ENCODE data around the gene ZNF618.
A peak's percentile ranks its signal among the peaks of the same experiment; 100 is the strongest.

ZNF618 gene

DNA sequence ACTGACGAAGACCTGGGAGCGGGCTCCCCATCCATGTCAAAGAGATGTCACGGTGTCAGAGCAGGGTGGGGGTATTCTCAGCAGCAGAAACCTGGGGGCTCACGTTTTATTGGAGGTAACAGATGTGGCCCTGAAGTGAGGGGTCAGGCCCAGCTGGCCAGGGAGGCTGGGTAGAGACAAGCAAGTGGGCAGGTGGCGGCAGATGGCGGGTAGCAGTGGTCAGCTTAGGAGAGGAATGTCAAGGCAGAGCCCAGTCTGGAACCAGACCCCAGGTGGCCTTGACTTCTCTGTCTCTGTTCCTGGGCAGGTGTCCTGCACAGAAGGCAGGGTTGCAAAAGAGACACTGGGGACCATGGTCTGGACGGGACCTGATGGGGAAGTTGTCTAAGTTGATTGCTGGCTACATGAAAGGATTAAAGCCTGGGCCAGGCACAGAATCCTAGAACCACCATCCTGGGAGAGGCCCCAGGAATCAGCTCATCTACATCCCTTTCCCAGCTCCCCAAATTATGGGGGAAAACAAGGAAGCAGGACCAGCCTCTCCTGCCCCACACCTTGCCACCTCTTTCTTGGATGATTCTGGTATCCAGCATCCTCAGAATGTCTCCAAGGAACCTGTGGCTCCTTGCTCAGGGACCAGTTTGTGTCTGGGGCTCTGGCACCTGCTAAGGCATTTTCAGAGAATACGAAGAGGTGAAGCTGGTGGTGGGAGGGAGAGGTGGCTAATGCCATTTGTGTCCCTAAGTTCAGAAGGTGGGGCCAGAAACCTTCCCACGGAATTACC lies 129.5 kb downstream of the ZNF618 start:
- peak overlapping the region; percentile 70 for H3K27ac ChIP-seq
- no peaks in the 10 kb centered on the region for H4K20me1 ChIP-seq
- peak overlapping the region; percentile 84 for H3K4me2 ChIP-seq
- peaks cover 74% of the 10 kb centered on the region for H3K36me3 ChIP-seq
- H3K9ac ChIP-seq = no peak overlapping the region
- H3K27me3 ChIP-seq = no peaks in the 10 kb centered on the region
- H3K4me3 ChIP-seq = no peak overlapping the region
- no peaks in the 10 kb centered on the region; the same call in 1 of the 2 replicates for H3K9me3 ChIP-seq
- TF ChIP-seq Cebpa-rat (IDR thresholded peaks at IDR 0.05) = no peak
- H3K4me1 ChIP-seq = peaks cover 91% of the 10 kb centered on the region

DNA sequence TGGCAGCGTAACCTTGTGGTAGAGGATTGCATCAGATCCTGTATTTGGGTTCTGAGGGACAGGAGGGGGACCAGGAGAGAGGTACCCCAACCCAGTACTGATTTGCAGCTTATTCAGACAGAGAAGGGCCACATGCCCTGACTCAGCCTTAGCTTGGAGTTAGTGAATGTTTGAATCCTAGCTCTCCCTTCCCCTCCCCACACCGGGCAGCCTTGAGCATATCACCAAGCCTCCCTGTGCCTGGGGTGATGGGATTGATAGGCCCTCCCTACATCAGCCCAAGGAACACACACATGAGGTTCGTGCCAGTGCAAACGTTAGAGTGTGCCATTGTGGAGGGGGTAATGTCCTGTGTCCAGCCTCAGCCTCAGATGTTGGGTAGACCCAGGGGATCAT lies 130.0 kb downstream of the ZNF618 start:
- no peaks in the 10 kb centered on the region for H4K20me1 ChIP-seq
- no peak overlapping the region for H3K9ac ChIP-seq
- H3K36me3 ChIP-seq = peaks cover 74% of the 10 kb centered on the region
- peaks cover 85% of the 10 kb centered on the region for H3K4me1 ChIP-seq
- H3K27me3 ChIP-seq = no peaks in the 10 kb centered on the region
- no peak overlapping the region for H3K4me3 ChIP-seq
- peak overlapping the region; percentile 84; the same call in 1 of the 2 replicates for H3K4me2 ChIP-seq
- H3K27ac ChIP-seq = peak overlapping the region; percentile 70
- H3K9me3 ChIP-seq = peaks cover under 1% of the 10 kb centered on the region
- no peak for TF ChIP-seq Cebpa-rat (IDR thresholded peaks at IDR 0.05)

GRCh38 chr9:114006931-114007691 lies 131.0 kb downstream of the ZNF618 start:
- H3K4me1 ChIP-seq = peaks cover 75% of the 10 kb centered on the region
- no peaks in the 10 kb centered on the region for H3K27me3 ChIP-seq
- peaks cover 7% of the 10 kb centered on the region for H3K9me3 ChIP-seq
- peaks cover 74% of the 10 kb centered on the region for H3K36me3 ChIP-seq
- no peak overlapping the region for H3K4me3 ChIP-seq
- H3K27ac ChIP-seq = peak overlapping the region; percentile 70
- no peak for TF ChIP-seq Cebpa-rat (IDR thresholded peaks at IDR 0.05)
- H4K20me1 ChIP-seq = no peaks in the 10 kb centered on the region
- H3K9ac ChIP-seq = no peak overlapping the region
- H3K4me2 ChIP-seq = peak overlapping the region; percentile 13

DNA sequence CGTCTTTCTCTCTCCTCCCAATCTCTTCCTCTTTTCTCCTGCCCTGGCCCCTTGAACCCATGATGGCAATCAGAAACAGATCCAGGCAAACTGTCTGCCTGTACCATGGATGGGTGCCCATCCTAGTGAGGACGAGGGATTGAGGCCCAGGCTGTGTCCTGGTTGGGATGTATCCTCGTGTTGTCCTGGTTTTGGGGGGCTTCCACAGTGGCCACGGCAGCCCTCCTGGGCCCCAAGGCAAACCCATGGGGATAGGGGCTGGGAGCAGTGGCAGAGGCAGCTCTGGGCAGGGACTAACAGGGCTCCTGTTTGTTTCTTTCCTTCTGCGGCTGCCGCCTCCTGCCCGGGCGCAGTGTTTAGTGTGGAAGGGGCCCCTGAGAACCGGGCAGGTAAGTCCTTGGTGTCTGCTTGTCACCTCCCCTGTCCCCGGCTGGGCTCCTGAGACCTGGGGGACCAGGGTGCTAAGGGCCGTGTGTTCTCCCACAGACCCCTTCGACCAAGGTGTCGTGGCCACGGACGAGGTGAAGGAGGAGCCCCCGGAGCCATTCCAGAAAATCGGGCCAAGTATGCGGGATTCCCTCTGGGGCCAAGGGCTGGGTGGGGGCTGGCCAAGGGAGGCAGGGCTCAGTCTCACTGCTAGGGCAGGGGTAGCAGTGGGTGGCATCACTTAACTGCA lies 132.0 kb downstream of the ZNF618 start:
- Histone ChIP-seq H3K9ac (0 out of 2 replicates have a peak overlapping the region, but pooled peaks have one; percentile 10), H3K36me3 (peaks cover 81% of the 10 kb centered on the region), H3K4me2 (peak overlapping the region; percentile 28), H3K27me3 (no peaks in the 10 kb centered on the region), H3K9me3 (peaks cover 14% of the 10 kb centered on the region), H3K4me3 (no peak overlapping the region), H3K4me1 (peaks cover 65% of the 10 kb centered on the region), H3K27ac (peak overlapping the region; percentile 56), H4K20me1 (no peaks in the 10 kb centered on the region)
- no peak for TF ChIP-seq Cebpa-rat (IDR thresholded peaks at IDR 0.05)

GRCh38 chr9:114008667-114009410 lies 132.7 kb downstream of the ZNF618 start:
- H3K4me2 ChIP-seq = peak overlapping the region; percentile 28
- H3K27me3 ChIP-seq = no peaks in the 10 kb centered on the region
- no peaks in the 10 kb centered on the region for H4K20me1 ChIP-seq
- no peak for TF ChIP-seq Cebpa-rat (IDR thresholded peaks at IDR 0.05)
- H3K9me3 ChIP-seq = peaks cover 18% of the 10 kb centered on the region
- peaks cover 58% of the 10 kb centered on the region for H3K4me1 ChIP-seq
- peak overlapping the region; percentile 56 for H3K27ac ChIP-seq
- H3K36me3 ChIP-seq = peaks cover 87% of the 10 kb centered on the region
- 0 out of 2 replicates have a peak overlapping the region, but pooled peaks have one; percentile 10 for H3K9ac ChIP-seq
- no peak overlapping the region for H3K4me3 ChIP-seq

DNA sequence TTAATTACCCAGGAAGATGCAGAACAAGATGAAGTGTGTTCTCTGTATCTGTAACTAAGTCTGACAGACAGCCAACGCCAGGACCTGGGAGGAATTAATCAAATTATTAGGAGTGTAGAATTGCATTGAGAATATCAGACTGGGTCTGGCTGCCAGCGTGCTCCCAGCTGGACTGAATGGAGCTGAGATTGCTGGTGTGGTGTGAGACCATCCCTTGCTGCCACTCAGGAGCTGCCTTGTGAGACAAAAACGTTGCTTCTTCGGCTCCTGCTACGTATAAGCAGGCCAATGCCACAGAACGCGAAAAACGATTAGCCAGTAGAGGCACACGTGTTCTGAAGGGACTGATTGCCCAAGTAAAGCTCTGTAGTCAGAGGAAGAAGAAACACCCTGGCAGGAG lies 135.2 kb downstream of the ZNF618 start:
- H3K27ac ChIP-seq = no peak overlapping the region
- TF ChIP-seq Cebpa-rat (IDR thresholded peaks at IDR 0.05) = no peak

GRCh38 chr9:114012126-114012525 lies 136.0 kb downstream of the ZNF618 start:
- Histone ChIP-seq H4K20me1 (no peaks in the 10 kb centered on the region), H3K9ac (no peak overlapping the region), H3K27ac (no peak overlapping the region), H3K4me2 (no peak overlapping the region), H3K4me3 (no peak overlapping the region), H3K36me3 (peaks cover 90% of the 10 kb centered on the region), H3K4me1 (peaks cover 25% of the 10 kb centered on the region), H3K9me3 (peaks cover 18% of the 10 kb centered on the region), H3K27me3 (no peaks in the 10 kb centered on the region)
- no peak for TF ChIP-seq Cebpa-rat (IDR thresholded peaks at IDR 0.05)

More for the DNA sequence above, 135.2 kb downstream of the ZNF618 start:
- Histone ChIP-seq H3K4me1 (peaks cover 33% of the 10 kb centered on the region), H3K27me3 (no peaks in the 10 kb centered on the region), H3K36me3 (peaks cover 90% of the 10 kb centered on the region), H4K20me1 (no peaks in the 10 kb centered on the region), H3K9ac (no peak overlapping the region), H3K4me3 (no peak overlapping the region), H3K4me2 (no peak overlapping the region), H3K9me3 (peaks cover 18% of the 10 kb centered on the region)

GRCh38 chr9:114014044-114014443 lies 137.9 kb downstream of the ZNF618 start:
- Histone ChIP-seq H3K9ac (no peak overlapping the region), H3K9me3 (peaks cover 23% of the 10 kb centered on the region), H3K27ac (no peak overlapping the region), H3K4me3 (no peak overlapping the region), H3K4me2 (no peak overlapping the region), H3K27me3 (no peaks in the 10 kb centered on the region), H4K20me1 (no peaks in the 10 kb centered on the region), H3K36me3 (peaks cover 90% of the 10 kb centered on the region), H3K4me1 (peaks cover 7% of the 10 kb centered on the region)
- TF ChIP-seq Cebpa-rat (IDR thresholded peaks at IDR 0.05) = no peak

DNA sequence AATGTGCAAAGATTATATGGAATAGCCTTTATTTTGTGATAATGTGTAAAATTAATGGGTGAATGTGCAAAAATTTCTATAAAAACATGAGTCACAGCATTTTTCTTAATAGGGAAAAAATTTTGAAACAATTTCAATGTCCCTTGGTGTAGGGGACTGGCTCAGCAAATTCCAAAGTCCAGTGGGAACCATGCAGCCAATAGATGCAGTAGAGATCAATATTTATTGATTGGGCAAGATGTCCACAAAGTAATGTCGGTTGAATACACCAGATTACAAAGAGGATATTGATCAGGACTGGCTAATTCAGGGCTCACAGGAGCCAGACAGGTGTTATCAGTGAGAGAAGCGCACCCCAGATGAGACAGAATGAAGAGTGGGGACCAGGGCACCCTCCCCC lies 139.5 kb downstream of the ZNF618 start:
- Histone ChIP-seq H3K9me3 (peaks cover 23% of the 10 kb centered on the region), H4K20me1 (no peaks in the 10 kb centered on the region), H3K4me1 (no peaks in the 10 kb centered on the region), H3K27me3 (no peaks in the 10 kb centered on the region), H3K27ac (no peak overlapping the region), H3K36me3 (peaks cover 85% of the 10 kb centered on the region), H3K4me2 (no peak overlapping the region), H3K4me3 (no peak overlapping the region), H3K9ac (no peak overlapping the region)
- TF ChIP-seq Cebpa-rat (IDR thresholded peaks at IDR 0.05) = no peak

Data from BLaER1 (cell line).